HepG2 (cell line): ENCODE measurements around the gene TBC1D16. TPM values are rescaled to one million over a fixed set of nuclear protein-coding genes. Genes with fewer than 3 reads are reported as not detected.

Experiments
- ETV5 ChIP-seq: IDR thresholded peaks from 2 replicates; pipeline ENCODE4 v1.6.1; 2018; ENCODE audit warnings: missing biosample characterization, missing genetic modification reagents, inconsistent platforms, borderline replicate concordance
- FOXJ3 ChIP-seq: sonication (generic); formaldehyde crosslinking; IDR thresholded peaks from 2 replicates; pipeline ENCODE4 v1.4.0; 2020; ENCODE audit warnings: missing genetic modification reagents, mild to moderate bottlenecking, borderline replicate concordance
- GATA4 ChIP-seq: sonication (generic); IDR thresholded peaks from 2 replicates; pipeline ENCODE4 v1.6.1; 2016; ENCODE audit warnings: antibody characterized with exemption, low read depth, borderline replicate concordance
- IRX3 ChIP-seq: sonication (generic); formaldehyde crosslinking; IDR thresholded peaks from 2 replicates; pipeline ENCODE4 v1.8.1; 2023; ENCODE audit warnings: mild to moderate bottlenecking, low read depth, missing genetic modification reagents, borderline replicate concordance
- MTERF4 ChIP-seq: sonication (generic); formaldehyde crosslinking; IDR thresholded peaks from 2 replicates; pipeline ENCODE4 v1.8.0; 2023; ENCODE audit warnings: mild to moderate bottlenecking, missing genetic modification reagents
- NBN ChIP-seq: fragments of 450-650 bp; conservative IDR thresholded peaks from 2 replicates; pipeline ENCODE4 v1.6.1; 2017
- NFATC3 ChIP-seq: sonication (generic); formaldehyde crosslinking; IDR thresholded peaks from 2 replicates; pipeline ENCODE4 v1.5.1; 2020; ENCODE audit warnings: mild to moderate bottlenecking, missing genetic modification reagents
- PTBP1 ChIP-seq: fragments of 200-400 bp; formaldehyde crosslinking; IDR thresholded peaks from 2 replicates; pipeline ENCODE4 v1.6.1; 2018; ENCODE audit warnings: low read length, low read depth; ENCODE audit not compliant: poor library complexity, severe bottlenecking
- ZBTB10 ChIP-seq: sonication (generic); formaldehyde crosslinking; IDR thresholded peaks from 2 replicates; pipeline ENCODE4 v1.4.0; 2020; ENCODE audit warnings: missing genetic modification reagents, borderline replicate concordance
- ZBTB34 ChIP-seq: sonication (generic); formaldehyde crosslinking; IDR thresholded peaks from 2 replicates; pipeline ENCODE4 v1.8.0; 2022; ENCODE audit warnings: mild to moderate bottlenecking, missing genetic modification reagents
- ZFP37 ChIP-seq: sonication (generic); formaldehyde crosslinking; IDR thresholded peaks from 2 replicates; pipeline ENCODE4 v1.4.0; 2020; ENCODE audit warnings: missing genetic modification reagents, borderline replicate concordance
- ZNF235 ChIP-seq: sonication (generic); formaldehyde crosslinking; IDR thresholded peaks from 2 replicates; pipeline ENCODE4 v1.8.1; 2023; ENCODE audit warnings: mild to moderate bottlenecking, missing genetic modification reagents, borderline replicate concordance
- ZNF552 ChIP-seq: sonication (generic); formaldehyde crosslinking; IDR thresholded peaks from 2 replicates; pipeline ENCODE4 v1.9.0; 2022; ENCODE audit warnings: missing genetic modification reagents, mild to moderate bottlenecking, borderline replicate concordance
- ZNF567 ChIP-seq: sonication (generic); formaldehyde crosslinking; IDR thresholded peaks from 2 replicates; pipeline ENCODE4 v1.8.1; 2023; ENCODE audit warnings: mild to moderate bottlenecking, missing genetic modification reagents, borderline replicate concordance
- ZNF589 ChIP-seq: sonication (generic); formaldehyde crosslinking; conservative IDR thresholded peaks from 2 replicates; pipeline ENCODE4 v1.8.0; 2022; ENCODE audit warnings: mild to moderate bottlenecking, moderate library complexity, missing genetic modification reagents
- ZNF782 ChIP-seq: sonication (generic); formaldehyde crosslinking; IDR thresholded peaks from 2 replicates; pipeline ENCODE4 v1.4.0; 2020; ENCODE audit warnings: missing genetic modification reagents, mild to moderate bottlenecking, borderline replicate concordance
- polyA plus RNA-seq, 8 experiments: library from polyadenylated mRNA; depleted of rRNA in 3 of 8; stranded (reverse) in 7 of 8; unstranded in 1 of 8; fragments of >200 nt; fragmentation: Illumina TruSeq in 4 of 8; extraction: Trizol in 4 of 8; gene quantifications; 2 replicates each; pipeline versions ENCODE4 v1.2.1 to v1.2.3, GENCODE V29; 2011 to 2016; ENCODE audit warnings: low read depth in 4 of 8, missing spikeins in 1 of 8, mixed read lengths in 1 of 8; ENCODE audit not compliant: insufficient read depth in 1 of 8
- total RNA-seq, 5 experiments: library from RNA; depleted of rRNA; stranded (reverse); fragments of >200 nt; fragmentation: Illumina TruSeq; extraction: Trizol; gene quantifications; 2 replicates each; pipeline ENCODE4 v1.2.3, GENCODE V29; 2016; ENCODE audit warnings: low read depth in 1 of 5
- TF ChIP-seq, protein P1 (sequence below): sonication (generic); formaldehyde crosslinking; IDR thresholded peaks from 2 replicates; pipeline ENCODE4 v1.4.0; 2020; ENCODE audit warnings: mild to moderate bottlenecking, missing genetic modification reagents

The TBC1D16 gene
- total and polyA plus RNA-seq, 2 of the 13 experiments (the other 11 are each of a cell fraction or from before 2014, with no cell fraction given), result 14.9 to 24.9 TPM

- TF ChIP-seq ZNF552 (CRISPR knock-in tag) (no peak), IRX3 (CRISPR knock-in tag) (peak; percentile 80; the same call in 1 of the 2 replicates), PTBP1 (peak; percentile 56), ZFP37 (CRISPR knock-in tag) (no peak; the same call in 1 of the 2 replicates), NBN (no peak), GATA4 (0 out of 2 replicates have a peak, but pooled peaks have one; percentile 19), FOXJ3 (CRISPR knock-in tag) (no peak), ZNF589 (no peak), ZBTB34 (CRISPR knock-in tag) (peak; percentile 82; the same call in 1 of the 2 replicates), ZNF235 (CRISPR knock-in tag) (0 out of 2 replicates have a peak, but pooled peaks have one; percentile 5), NFATC3 (CRISPR knock-in tag) (no peak), ZNF567 (CRISPR knock-in tag) (no peak; the same call in 1 of the 2 replicates), ETV5 (CRISPR knock-in tag) (0 out of 2 replicates have a peak, but pooled peaks have one; percentile 22), ZBTB10 (CRISPR knock-in tag) (no peak), MTERF4 (CRISPR knock-in tag) (no peak), ZNF782 (CRISPR knock-in tag) (no peak; the same call in 1 of the 2 replicates)
- TF ChIP-seq, protein P1, sequence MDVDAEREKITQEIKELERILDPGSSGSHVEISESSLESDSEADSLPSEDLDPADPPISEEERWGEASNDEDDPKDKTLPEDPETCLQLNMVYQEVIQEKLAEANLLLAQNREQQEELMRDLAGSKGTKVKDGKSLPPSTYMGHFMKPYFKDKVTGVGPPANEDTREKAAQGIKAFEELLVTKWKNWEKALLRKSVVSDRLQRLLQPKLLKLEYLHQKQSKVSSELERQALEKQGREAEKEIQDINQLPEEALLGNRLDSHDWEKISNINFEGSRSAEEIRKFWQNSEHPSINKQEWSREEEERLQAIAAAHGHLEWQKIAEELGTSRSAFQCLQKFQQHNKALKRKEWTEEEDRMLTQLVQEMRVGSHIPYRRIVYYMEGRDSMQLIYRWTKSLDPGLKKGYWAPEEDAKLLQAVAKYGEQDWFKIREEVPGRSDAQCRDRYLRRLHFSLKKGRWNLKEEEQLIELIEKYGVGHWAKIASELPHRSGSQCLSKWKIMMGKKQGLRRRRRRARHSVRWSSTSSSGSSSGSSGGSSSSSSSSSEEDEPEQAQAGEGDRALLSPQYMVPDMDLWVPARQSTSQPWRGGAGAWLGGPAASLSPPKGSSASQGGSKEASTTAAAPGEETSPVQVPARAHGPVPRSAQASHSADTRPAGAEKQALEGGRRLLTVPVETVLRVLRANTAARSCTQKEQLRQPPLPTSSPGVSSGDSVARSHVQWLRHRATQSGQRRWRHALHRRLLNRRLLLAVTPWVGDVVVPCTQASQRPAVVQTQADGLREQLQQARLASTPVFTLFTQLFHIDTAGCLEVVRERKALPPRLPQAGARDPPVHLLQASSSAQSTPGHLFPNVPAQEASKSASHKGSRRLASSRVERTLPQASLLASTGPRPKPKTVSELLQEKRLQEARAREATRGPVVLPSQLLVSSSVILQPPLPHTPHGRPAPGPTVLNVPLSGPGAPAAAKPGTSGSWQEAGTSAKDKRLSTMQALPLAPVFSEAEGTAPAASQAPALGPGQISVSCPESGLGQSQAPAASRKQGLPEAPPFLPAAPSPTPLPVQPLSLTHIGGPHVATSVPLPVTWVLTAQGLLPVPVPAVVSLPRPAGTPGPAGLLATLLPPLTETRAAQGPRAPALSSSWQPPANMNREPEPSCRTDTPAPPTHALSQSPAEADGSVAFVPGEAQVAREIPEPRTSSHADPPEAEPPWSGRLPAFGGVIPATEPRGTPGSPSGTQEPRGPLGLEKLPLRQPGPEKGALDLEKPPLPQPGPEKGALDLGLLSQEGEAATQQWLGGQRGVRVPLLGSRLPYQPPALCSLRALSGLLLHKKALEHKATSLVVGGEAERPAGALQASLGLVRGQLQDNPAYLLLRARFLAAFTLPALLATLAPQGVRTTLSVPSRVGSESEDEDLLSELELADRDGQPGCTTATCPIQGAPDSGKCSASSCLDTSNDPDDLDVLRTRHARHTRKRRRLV (CRISPR knock-in tag), result 0 out of 2 replicates have a peak, but pooled peaks have one; percentile 46
Observed at GRCh38 chr17:80023481-80024205, 12.0 kb downstream of the TBC1D16 start (continued).
